CD8-positive, alpha-beta memory T cell (primary cell): ENCODE results near the gene MYD88. TPM values are rescaled to one million over a fixed set of nuclear protein-coding genes. Genes with fewer than 3 reads are reported as not detected.

Experiments used
- CTCF ChIA-PET: fragments of 350-600 bp; sonication (Branson Sonifier 250); formaldehyde crosslinking; loops from one replicate; lab custom pipeline; 2021; ENCODE audit warnings: antibody characterized with exemption; lab: Charles Lee
- POLR2A ChIA-PET: fragments of 350-600 bp; sonication (Branson Sonifier 250); formaldehyde crosslinking; loops from one replicate; lab custom pipeline; 2021; ENCODE audit warnings: antibody characterized with exemption; lab: Charles Lee
- DNase-seq, 5 donors: peaks; one replicate each; pipeline versions ENCODE4 v3.0.0 to v3.0.0-alpha.2; 2020 to 2022; ENCODE audit warnings: mixed read lengths in 1 of 5
- H3K27ac ChIP-seq: one replicate; pipeline ENCODE4 v1.7.0; 2013; ENCODE audit warnings: low read depth, mild to moderate bottlenecking, low read length, moderate library complexity
- H3K27me3 ChIP-seq: 2 replicates; pipeline ENCODE4 v1.7.0; 2013; ENCODE audit warnings: low read length, mild to moderate bottlenecking; ENCODE audit not compliant: insufficient read depth, poor library complexity, severe bottlenecking
- H3K36me3 ChIP-seq: 2 replicates; pipeline ENCODE4 v1.7.0; 2013; ENCODE audit warnings: mild to moderate bottlenecking, low read length, moderate library complexity; ENCODE audit not compliant: insufficient read depth
- H3K4me1 ChIP-seq: 2 replicates; pipeline ENCODE4 v1.7.0; 2013; ENCODE audit warnings: mild to moderate bottlenecking, low read length, moderate library complexity; ENCODE audit not compliant: insufficient read depth
- H3K4me3 ChIP-seq: 2 replicates; pipeline ENCODE4 v1.7.0; 2013; ENCODE audit warnings: mild to moderate bottlenecking, low read length
- H3K9me3 ChIP-seq: 2 replicates; pipeline ENCODE4 v1.7.0; 2013; ENCODE audit warnings: mild to moderate bottlenecking, low read length
- H3K27ac Mint-ChIP-seq, 8 donors: one replicate each; pipeline ENCODE4 v1.8.0; 2020 to 2021; ENCODE audit warnings: mixed read lengths in 8 of 8, mild to moderate bottlenecking in 6 of 8, inconsistent platforms in 3 of 8, moderate library complexity in 3 of 8
- H3K27me3 Mint-ChIP-seq, 2 donors: one replicate each; pipeline ENCODE4 v1.8.0; 2020 to 2021; ENCODE audit warnings: mixed read lengths in 2 of 2, mild to moderate bottlenecking in 1 of 2, moderate library complexity in 1 of 2
- H3K36me3 Mint-ChIP-seq, 3 donors: one replicate each; pipeline ENCODE4 v1.8.0; 2020 to 2021; ENCODE audit warnings: mixed read lengths in 3 of 3, inconsistent platforms in 1 of 3, mild to moderate bottlenecking in 1 of 3
- H3K4me1 Mint-ChIP-seq, 3 donors: one replicate each; pipeline ENCODE4 v1.8.0; 2020 to 2021; ENCODE audit warnings: mixed read lengths in 3 of 3, inconsistent platforms in 1 of 3, mild to moderate bottlenecking in 1 of 3
- H3K4me3 Mint-ChIP-seq, 7 donors: one replicate each; pipeline ENCODE4 v1.8.0; 2020 to 2021; ENCODE audit warnings: mixed read lengths in 7 of 7, mild to moderate bottlenecking in 6 of 7, moderate library complexity in 4 of 7, inconsistent platforms in 2 of 7
- H3K9me3 Mint-ChIP-seq, 5 donors: one replicate each; pipeline ENCODE4 v1.8.0; 2020 to 2022; ENCODE audit warnings: mixed read lengths in 5 of 5, mild to moderate bottlenecking in 3 of 5, moderate library complexity in 2 of 5, inconsistent platforms in 1 of 5
- polyA plus RNA-seq: library from polyadenylated mRNA; unstranded; fragments of 300-500 nt; fragmentation: Illumina TruSeq; gene quantifications from one replicate; pipeline ENCODE4 v1.2.3, GENCODE V29; 2021
- total RNA-seq, 2 experiments: library from RNA; stranded (reverse); gene quantifications; one replicate each; pipeline ENCODE4 v1.2.3, GENCODE V29; 2021

Gene MYD88
- total and polyA plus RNA-seq, 3 experiments from 2014 or later, result 32.9 to 108 (median 35.9) TPM

- H3K27ac ChIP-seq, result peak overlapping the region; percentile 100
- POLR2A ChIA-PET, result interaction anchor here (1.1 to 4.3 kb wide), 10 partner anchors 8 to 172 kb away, joined by 3 to 75 read pairs (median 5); partner anchors contain the start of genes ACAA1, DLEC1 and MYD88
- H3K9me3 Mint-ChIP-seq, result no peaks in the 10 kb centered on the region
Observed at GRCh38 chr3:38165722-38166387, 27.4 kb downstream of the MYD88 start.

GRCh38 chr3:38167591-38167990, 29.1 kb downstream of the MYD88 start:
- H3K36me3 Mint-ChIP-seq, result peaks cover 0 to 20% (median 0%) of the 10 kb centered on the region in 3 donors

More at GRCh38 chr3:38165722-38166387, 27.4 kb downstream of the MYD88 start:
- Histone ChIP-seq H3K9me3 (no peaks in the 10 kb centered on the region), H3K36me3 (no peaks in the 10 kb centered on the region), H3K4me3 (peak overlapping the region; percentile 94), H3K4me1 (peaks cover 39% of the 10 kb centered on the region), H3K27me3 (no peaks in the 10 kb centered on the region)
- peaks cover 50 to 62% (median 53%) of the 10 kb centered on the region in 3 donors for H3K4me1 Mint-ChIP-seq
- peak overlapping the region; percentile 90 to 98 (median 96) for H3K4me3 Mint-ChIP-seq
- H3K36me3 Mint-ChIP-seq, result peaks cover 0 to 20% (median 0%) of the 10 kb centered on the region in 3 donors
- peak overlapping the region; percentile 95 to 100 (median 100) for H3K27ac Mint-ChIP-seq
- CTCF ChIA-PET, result interaction anchor here (0.9 to 4.5 kb wide), 6 partner anchors 11 to 181 kb away, joined by 3 to 60 read pairs (median 6); partner anchors contain the start of genes ACAA1, MYD88 and XYLB
- no peaks in the 10 kb centered on the region for H3K27me3 Mint-ChIP-seq
- no peak for DNase-seq

GRCh38 chr3:38168151-38169026, 29.9 kb downstream of the MYD88 start:
- H3K36me3 ChIP-seq, result no peaks in the 10 kb centered on the region
- DNase-seq, result no peak
- POLR2A ChIA-PET, result no interaction called here
- Mint-ChIP-seq H3K9me3 (no peaks in the 10 kb centered on the region), H3K36me3 (peaks cover 0 to 20% (median 0%) of the 10 kb centered on the region in 3 donors), H3K4me1 (peaks cover 72 to 86% (median 79%) of the 10 kb centered on the region in 3 donors), H3K4me3 (peak overlapping the region in 4 of 7 donors; percentile 11 to 96 (median 52)), H3K27me3 (no peaks in the 10 kb centered on the region), H3K27ac (peak overlapping the region in 4 of 8 donors; percentile 34 to 98 (median 42))
- H3K4me1 ChIP-seq, result peaks cover 52% of the 10 kb centered on the region
- CTCF ChIA-PET, result no interaction called here
- H3K27me3 ChIP-seq, result no peaks in the 10 kb centered on the region
- H3K4me3 ChIP-seq, result no peak overlapping the region
- no peak overlapping the region for H3K27ac ChIP-seq
- no peaks in the 10 kb centered on the region for H3K9me3 ChIP-seq

More at GRCh38 chr3:38167591-38167990, 29.1 kb downstream of the MYD88 start:
- H3K4me3 Mint-ChIP-seq, result peak overlapping the region; percentile 44 to 98 (median 90)
- H3K9me3 ChIP-seq, result no peaks in the 10 kb centered on the region
- H3K9me3 Mint-ChIP-seq, result no peaks in the 10 kb centered on the region
- DNase-seq, result no peak
- CTCF ChIA-PET, result interaction anchor here (0.7 kb wide), 1 partner anchor 18 kb away, joined by 3 read pairs; no protein-coding TSS in a partner anchor
- H3K27me3 ChIP-seq, result no peaks in the 10 kb centered on the region
- no peak overlapping the region for H3K4me3 ChIP-seq
- peaks cover 66 to 78% (median 71%) of the 10 kb centered on the region in 3 donors for H3K4me1 Mint-ChIP-seq
- POLR2A ChIA-PET, result interaction anchor here (0.7 to 4.3 kb wide), 2 partner anchors 13 to 31 kb away, joined by 5 to 75 read pairs; partner anchors contain the start of gene ACAA1
- no peaks in the 10 kb centered on the region for H3K27me3 Mint-ChIP-seq
- peak overlapping the region in 7 of 8 donors; percentile 2 to 98 (median 61) for H3K27ac Mint-ChIP-seq
- no peaks in the 10 kb centered on the region for H3K36me3 ChIP-seq
- no peak overlapping the region for H3K27ac ChIP-seq
- peaks cover 44% of the 10 kb centered on the region for H3K4me1 ChIP-seq

- no peak for DNase-seq
- Mint-ChIP-seq H3K4me1 (peaks cover 78 to 89% (median 85%) of the 10 kb centered on the region in 3 donors), H3K27me3 (no peaks in the 10 kb centered on the region), H3K4me3 (peak overlapping the region in 3 of 7 donors; percentile 11 to 43 (median 21)), H3K9me3 (no peaks in the 10 kb centered on the region), H3K27ac (peak overlapping the region in 3 of 8 donors; percentile 34 to 98 (median 37)), H3K36me3 (peaks cover 0 to 20% (median 0%) of the 10 kb centered on the region in 3 donors)
- Histone ChIP-seq H3K4me3 (no peak overlapping the region), H3K27ac (no peak overlapping the region), H3K27me3 (no peaks in the 10 kb centered on the region), H3K9me3 (no peaks in the 10 kb centered on the region), H3K4me1 (peaks cover 56% of the 10 kb centered on the region), H3K36me3 (no peaks in the 10 kb centered on the region)
- POLR2A ChIA-PET, result no interaction called here
- CTCF ChIA-PET, result no interaction called here
Observed at GRCh38 chr3:38169027-38169317, 30.5 kb downstream of the MYD88 start.

GRCh38 chr3:38170722-38171121, 32.3 kb downstream of the MYD88 start:
- no peaks in the 10 kb centered on the region for H3K27me3 ChIP-seq
- H3K4me3 ChIP-seq, result no peak overlapping the region
- no peak overlapping the region for H3K27ac ChIP-seq
- ChIA-PET POLR2A (no interaction called here), CTCF (interaction anchor here (1.1 kb wide), 1 partner anchor 54 kb away, joined by 3 read pairs; no protein-coding TSS in a partner anchor)
- Mint-ChIP-seq H3K4me3 (peak overlapping the region in 1 of 7 donors; percentile 49), H3K4me1 (peaks cover 79 to 91% (median 90%) of the 10 kb centered on the region in 3 donors), H3K36me3 (peaks cover 0 to 10% (median 0%) of the 10 kb centered on the region in 3 donors), H3K27me3 (no peaks in the 10 kb centered on the region), H3K27ac (peak overlapping the region in 1 of 8 donors; percentile 16), H3K9me3 (no peaks in the 10 kb centered on the region)
- H3K4me1 ChIP-seq, result peaks cover 57% of the 10 kb centered on the region
- DNase-seq, result no peak
- no peaks in the 10 kb centered on the region for H3K9me3 ChIP-seq
- H3K36me3 ChIP-seq, result no peaks in the 10 kb centered on the region

- H3K27me3 Mint-ChIP-seq, result no peaks in the 10 kb centered on the region
Observed at GRCh38 chr3:38171622-38172021, 33.2 kb downstream of the MYD88 start.

GRCh38 chr3:38173834-38174418, 35.5 kb downstream of the MYD88 start:
- Mint-ChIP-seq H3K4me1 (peaks cover 68 to 81% (median 76%) of the 10 kb centered on the region in 3 donors), H3K36me3 (peaks cover 0 to 5% (median 0%) of the 10 kb centered on the region in 3 donors), H3K9me3 (no peaks in the 10 kb centered on the region), H3K27ac (peak overlapping the region; percentile 12 to 94 (median 48)), H3K27me3 (no peaks in the 10 kb centered on the region), H3K4me3 (peak overlapping the region in 6 of 7 donors; percentile 8 to 70 (median 40))
- Histone ChIP-seq H3K4me3 (no peak overlapping the region), H3K36me3 (no peaks in the 10 kb centered on the region), H3K27me3 (no peaks in the 10 kb centered on the region), H3K4me1 (peaks cover 28% of the 10 kb centered on the region), H3K27ac (no peak overlapping the region), H3K9me3 (no peaks in the 10 kb centered on the region)
- no peak for DNase-seq
- POLR2A ChIA-PET, result interaction anchor here (0.5 kb wide), 1 partner anchor 125 kb away, joined by 8 read pairs; no protein-coding TSS in a partner anchor
- CTCF ChIA-PET, result no interaction called here

More at GRCh38 chr3:38171622-38172021, 33.2 kb downstream of the MYD88 start:
- Mint-ChIP-seq H3K36me3 (peaks cover 0 to 4% (median 0%) of the 10 kb centered on the region in 3 donors), H3K4me1 (peaks cover 77 to 90% (median 85%) of the 10 kb centered on the region in 3 donors), H3K27ac (peak overlapping the region in 3 of 8 donors; percentile 22 to 81 (median 67)), H3K4me3 (no peak overlapping the region), H3K9me3 (no peaks in the 10 kb centered on the region)
- ChIA-PET POLR2A (no interaction called here), CTCF (interaction anchor here (1.1 kb wide), 1 partner anchor 54 kb away, joined by 3 read pairs; no protein-coding TSS in a partner anchor)
- DNase-seq, result no peak
- Histone ChIP-seq H3K9me3 (no peaks in the 10 kb centered on the region), H3K36me3 (no peaks in the 10 kb centered on the region), H3K4me1 (peaks cover 51% of the 10 kb centered on the region), H3K27me3 (no peaks in the 10 kb centered on the region), H3K27ac (no peak overlapping the region), H3K4me3 (no peak overlapping the region)
